Hepatic stellate cell (primary cell): ENCODE measurements around the gene IRF6.

Experiments used
- DNase-seq: peaks from one replicate; pipeline ENCODE4 v3.0.0; 2011; ENCODE audit warnings: low spot score

IRF6 gene

DNA sequence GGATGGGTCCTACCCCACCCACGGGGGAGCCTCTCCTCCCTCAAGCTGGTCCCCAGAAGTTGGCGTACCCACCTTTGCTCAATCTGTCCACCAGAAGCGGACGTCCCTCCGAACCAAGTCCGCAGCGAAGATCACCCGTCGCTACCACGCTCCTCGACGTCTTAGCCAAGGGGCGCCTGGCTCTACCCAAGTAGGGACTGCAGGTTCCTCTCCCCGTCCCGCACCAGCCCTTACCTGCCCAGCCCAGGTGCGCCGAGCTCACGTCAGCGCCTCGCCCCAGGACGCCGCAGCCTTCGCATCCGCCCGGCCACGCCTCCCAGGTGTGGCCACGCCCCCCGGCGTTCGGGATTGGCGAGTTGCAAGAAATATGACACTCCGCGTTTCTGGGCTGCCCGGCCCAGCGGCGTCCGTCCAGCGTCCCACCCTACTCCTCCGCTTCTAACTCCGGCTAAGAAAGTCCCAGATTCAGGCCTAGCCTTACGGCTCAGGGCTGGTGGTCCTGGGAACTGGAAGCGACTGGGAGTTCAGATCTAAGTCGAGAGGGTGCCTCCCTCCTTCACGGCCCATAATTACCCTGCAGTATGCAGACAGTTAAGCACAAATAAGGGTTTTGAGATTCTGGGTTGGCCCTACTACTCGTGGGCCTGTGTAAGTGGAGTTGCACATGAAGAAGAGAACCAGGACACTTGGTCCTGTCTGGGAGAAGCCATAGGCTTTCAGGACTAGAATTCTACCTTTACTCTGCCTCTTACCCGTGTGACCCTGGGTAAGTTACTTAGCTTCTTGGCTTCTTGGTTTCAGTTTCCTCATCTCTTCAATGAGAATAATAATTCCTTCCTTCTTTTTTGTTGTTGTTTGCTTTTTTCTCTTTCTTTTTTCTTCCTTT, at the start of gene IRF6:
TSS of gene IRF6 (minus strand) at position 268 of the 886 bp plus-strand sequence. CDS start 4,729 bp downstream, outside the sequence.
- peak; percentile 51 for DNase-seq

DNA sequence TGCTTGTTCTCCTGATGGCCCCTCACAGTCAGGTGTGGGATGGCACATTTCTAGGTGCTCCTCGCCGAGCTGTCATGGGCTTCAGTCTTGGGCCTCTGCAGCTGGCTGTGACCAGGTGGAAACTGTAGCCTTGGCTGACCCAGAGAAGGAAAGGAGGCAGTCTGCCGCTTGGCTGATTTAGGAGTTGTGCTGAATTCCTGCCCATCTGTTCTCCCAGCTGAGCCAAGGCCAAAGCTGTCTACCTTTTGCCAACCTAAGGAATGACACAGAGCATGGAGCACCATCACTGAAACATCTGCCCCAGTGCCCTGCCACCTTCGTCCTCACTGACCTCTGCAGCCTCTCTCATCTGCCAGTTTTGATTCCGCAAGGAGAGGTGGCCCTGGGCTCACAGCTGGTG, 49.7 kb upstream of the IRF6 start:
- DNase-seq, result no peak

DNA sequence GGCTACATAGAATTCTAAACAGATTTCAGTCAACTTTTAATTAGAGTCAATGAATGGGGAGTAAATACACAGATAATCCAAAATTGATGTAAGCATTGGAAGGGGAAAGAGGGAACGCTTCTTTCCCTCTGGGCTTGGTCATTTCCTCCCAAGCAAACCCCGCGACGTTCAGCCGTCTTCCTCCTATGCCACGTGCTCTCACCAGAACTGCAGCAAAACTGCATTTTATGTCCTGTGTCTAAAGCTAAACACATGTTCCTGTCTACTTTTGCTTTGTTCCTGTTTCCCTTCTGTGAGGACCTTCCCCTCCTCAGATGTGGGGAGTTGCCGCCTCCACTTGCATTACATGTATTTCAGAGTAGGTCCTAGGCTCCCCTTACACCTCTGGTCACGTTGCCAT, 49.1 kb upstream of the IRF6 start:
- no peak for DNase-seq

DNA sequence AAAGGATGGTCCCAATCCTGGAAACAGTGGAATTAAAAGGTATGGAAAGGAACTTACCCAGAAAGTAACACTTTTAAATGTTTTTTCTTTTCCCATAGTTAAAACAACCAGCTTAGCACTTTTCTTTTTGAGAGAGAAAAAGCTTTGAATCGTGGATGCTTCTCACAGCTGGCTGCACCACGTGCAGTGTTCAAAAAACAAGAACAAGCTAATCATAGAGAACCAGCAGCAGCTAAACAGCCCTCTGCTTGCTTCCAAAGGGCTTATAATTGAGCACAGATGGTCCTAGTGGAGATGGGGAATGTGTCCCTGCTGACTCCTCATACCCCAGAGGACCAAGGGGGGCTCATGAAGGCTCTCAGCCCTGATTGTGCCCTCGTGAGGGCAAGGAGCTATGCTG, 48.3 kb upstream of the IRF6 start:
- DNase-seq, result no peak

GRCh38 chr1:209853676-209854075, 47.7 kb upstream of the IRF6 start:
- no peak for DNase-seq

DNA sequence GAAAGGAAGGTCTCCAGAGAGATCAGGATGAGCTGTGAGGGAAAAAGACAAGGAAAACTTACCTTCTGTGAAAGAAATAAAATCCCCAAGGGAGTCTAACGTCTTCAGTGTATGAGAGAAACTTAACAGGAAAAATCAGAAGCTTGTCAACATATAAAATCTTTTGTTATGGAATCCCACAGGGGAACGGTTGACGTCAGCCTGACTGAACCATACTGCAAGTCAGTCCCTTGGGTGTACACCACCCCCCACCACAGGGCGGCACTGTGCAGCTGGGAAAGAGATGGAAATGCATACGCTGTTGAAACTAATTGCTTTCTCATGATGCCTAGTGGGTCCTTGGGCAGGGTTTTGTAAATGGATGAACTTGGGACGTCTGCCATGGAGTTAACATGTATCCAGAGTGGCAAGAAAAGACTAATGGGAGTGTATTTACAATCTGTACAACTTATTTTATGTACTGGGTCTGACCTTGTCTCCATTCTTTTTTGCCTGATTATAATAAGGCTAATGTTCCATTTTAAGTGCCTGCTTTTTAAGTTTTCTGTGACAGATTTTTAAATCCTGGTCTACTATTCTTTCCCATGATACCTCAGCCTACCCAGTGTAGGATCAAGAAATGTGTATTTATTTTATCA, 44.5 kb upstream of the IRF6 start:
- peak; percentile 47 for DNase-seq

DNA sequence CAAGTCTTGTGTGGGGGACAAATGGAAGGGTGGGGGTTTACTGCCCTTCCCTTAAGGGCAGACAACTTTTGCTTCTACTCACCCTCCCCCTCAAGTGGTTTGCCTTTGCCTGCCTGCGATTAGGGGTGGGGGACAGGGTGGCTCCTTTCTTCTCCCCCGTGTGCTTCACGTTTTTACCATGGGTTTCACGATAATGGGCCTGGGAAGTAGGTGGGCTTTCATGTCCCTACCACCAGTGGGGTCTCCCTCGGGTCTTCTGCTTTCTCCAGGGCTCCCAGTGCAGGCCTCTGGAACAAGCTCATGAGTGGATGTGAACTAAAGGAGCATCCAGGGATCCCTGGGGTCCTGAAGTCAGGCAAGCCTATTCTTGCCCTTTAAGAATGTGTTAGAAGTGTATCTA, 43.4 kb upstream of the IRF6 start:
- DNase-seq, result no peak

- no peak for DNase-seq
Measured at GRCh38 chr1:209845408-209845725, 39.4 kb upstream of the IRF6 start.

DNA sequence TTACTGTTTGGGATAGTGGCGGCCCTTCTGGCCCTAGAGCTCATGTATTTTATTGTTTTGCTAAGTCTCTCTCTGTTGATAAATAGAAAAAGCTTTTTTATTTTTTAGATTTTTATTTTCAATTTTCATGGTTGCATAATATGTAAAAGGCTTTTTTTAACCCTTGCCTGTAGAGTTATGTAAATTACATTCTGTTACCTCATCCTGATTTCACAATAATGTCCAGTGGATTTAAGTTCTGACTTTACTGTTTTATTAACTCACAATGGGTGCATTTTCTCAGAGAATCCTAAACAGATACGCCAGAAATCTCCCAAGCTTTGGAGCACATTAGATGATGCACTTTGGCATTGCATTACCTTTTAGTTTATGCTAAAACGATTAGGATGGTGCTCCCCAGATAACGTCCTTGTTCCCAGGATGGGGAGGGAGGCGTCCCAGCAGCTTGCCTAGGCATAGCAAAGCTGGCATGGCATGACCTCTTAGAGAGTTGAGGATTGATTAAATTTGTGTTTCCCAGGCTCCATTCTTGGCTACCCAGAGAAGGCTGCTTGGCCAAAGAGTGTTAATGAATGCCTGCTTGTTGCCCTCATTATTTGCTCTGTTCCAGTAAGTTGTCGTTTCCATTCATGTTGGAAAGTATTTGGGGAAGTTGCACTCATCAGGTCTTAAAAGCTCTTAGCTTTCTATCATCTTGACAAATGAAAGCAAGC, 38.9 kb upstream of the IRF6 start:
- DNase-seq, result no peak

- DNase-seq, result no peak
Measured at GRCh38 chr1:209840611-209841010, 34.7 kb upstream of the IRF6 start.

GRCh38 chr1:209839875-209840546, 34.1 kb upstream of the IRF6 start:
- peak; percentile 85 for DNase-seq

DNA sequence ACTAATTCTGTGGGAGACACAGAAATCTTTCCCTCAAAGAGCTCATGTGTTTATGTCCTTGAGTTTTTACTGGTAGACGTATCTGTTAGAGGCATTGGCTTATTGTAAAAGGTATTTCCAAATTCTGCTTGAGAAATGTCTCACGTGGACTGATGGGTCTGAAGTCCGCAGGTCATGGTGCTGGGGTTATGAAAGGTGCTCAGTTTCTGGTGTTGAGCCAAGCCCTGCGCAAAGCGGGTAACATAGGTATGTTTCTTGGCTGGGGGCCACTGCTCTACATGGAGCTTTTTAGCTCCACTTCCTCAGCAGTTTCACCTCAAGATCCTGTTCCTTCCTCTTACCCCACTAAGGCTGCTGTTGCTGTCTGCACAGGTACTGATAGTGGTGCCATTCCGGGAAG, 32.6 kb upstream of the IRF6 start:
- DNase-seq, result no peak

DNA sequence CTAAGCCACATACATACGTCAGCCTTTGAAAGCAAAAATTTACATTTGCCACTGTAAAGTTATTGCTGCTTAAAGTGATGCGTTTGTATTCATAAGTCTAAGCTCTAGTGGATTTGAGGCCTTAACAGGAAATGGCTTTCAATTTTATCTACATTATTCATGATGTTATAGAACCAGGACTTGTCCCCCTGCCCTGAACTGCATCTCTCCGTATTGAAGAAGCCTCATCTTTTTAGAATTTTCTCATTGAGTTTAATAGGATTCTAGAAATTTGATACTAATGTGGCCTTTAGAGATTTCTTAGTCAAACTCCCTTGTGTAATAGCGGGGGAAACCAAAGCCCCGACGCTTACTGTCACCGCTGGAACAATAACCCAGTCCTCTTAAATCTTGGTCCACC, 31.7 kb upstream of the IRF6 start:
- DNase-seq, result no peak

DNA sequence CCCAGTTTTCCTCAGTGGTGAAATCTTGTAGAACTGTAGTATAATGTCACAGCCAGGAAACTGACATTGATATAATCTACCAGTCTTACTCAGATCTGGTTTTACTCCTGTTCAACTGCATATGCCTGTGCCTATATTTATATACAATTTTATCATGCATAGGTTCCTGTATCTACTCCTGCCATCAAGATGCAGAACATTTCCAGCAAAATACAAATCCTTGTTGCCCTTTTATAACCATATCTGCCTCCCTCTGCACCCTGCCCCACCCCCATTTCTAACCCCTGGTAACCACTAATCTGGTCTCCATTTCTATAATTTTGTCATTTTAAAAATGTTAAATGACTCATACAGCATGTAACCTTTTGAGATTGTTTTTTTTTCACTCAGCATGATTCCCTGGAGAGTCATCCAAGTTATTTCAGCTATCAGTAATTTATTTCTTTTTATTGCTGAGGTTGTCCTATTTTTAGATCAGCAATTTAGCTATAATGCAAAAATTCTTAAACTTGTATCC, 29.9 kb upstream of the IRF6 start:
- peak; percentile 18 for DNase-seq

- DNase-seq, result peak; percentile 39
Measured at GRCh38 chr1:209831615-209832014, 25.7 kb upstream of the IRF6 start.

DNA sequence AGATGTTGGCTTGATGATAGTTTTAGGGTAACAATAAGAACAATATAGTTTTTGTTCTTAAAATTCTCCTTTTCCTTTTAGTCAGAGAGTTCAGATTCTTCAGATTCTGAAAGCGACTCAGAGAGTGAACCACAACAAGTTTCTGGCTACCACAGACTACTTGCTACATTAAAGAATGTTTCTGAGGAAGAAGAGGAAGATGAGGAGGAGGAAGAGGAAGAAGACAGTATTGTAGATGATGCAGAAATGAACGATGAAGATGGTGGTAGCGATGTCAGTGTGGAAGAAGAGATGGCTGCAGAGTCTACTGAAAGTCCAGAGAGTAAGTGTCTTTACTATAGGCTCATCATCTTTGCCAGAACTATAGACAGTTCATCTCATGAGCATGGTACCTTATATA, 24.8 kb upstream of the IRF6 start:
- DNase-seq, result no peak

GRCh38 chr1:209829716-209830115, 23.8 kb upstream of the IRF6 start:
- DNase-seq, result no peak

GRCh38 chr1:209827384-209828262, 21.7 kb upstream of the IRF6 start, which contains the start of gene UTP25:
Gene UTP25, plus strand, starts transcription at chr1:209827972. Its CDS starts 92 bp downstream, at chr1:209828064.
- peak; percentile 74 for DNase-seq

- no peak for DNase-seq
Measured at GRCh38 chr1:209825591-209826434, 19.9 kb upstream of the IRF6 start.
